ENCODE measurements around the gene AKAP7.

DNA sequence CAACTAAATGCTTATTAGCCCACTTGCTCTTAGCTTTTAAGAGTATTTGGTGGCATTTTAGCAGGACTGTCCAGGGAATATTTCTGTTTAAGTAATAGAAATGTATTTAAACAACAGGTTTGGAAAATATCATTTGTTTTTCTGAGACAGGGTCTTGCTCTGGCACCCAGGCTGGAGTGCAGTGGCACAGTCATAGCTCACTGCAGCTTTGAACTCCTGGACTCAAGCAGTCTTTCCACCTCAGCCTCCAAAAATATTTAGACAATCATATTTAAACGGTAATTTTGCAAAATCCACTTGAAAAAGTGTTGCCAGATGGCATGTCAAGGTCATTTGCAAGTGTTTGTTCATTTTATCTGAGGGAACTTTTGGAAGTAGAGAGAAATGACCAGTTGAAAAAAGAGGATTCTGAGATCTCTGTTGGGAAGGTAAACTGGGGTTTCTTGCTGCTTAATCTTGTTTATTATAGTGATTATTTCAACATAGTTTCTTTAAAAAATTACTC lies 25.0 kb downstream of the AKAP7 start:
- TF ChIP-seq, protein P1, sequence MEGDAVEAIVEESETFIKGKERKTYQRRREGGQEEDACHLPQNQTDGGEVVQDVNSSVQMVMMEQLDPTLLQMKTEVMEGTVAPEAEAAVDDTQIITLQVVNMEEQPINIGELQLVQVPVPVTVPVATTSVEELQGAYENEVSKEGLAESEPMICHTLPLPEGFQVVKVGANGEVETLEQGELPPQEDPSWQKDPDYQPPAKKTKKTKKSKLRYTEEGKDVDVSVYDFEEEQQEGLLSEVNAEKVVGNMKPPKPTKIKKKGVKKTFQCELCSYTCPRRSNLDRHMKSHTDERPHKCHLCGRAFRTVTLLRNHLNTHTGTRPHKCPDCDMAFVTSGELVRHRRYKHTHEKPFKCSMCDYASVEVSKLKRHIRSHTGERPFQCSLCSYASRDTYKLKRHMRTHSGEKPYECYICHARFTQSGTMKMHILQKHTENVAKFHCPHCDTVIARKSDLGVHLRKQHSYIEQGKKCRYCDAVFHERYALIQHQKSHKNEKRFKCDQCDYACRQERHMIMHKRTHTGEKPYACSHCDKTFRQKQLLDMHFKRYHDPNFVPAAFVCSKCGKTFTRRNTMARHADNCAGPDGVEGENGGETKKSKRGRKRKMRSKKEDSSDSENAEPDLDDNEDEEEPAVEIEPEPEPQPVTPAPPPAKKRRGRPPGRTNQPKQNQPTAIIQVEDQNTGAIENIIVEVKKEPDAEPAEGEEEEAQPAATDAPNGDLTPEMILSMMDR (IDR thresholded peaks at IDR 0.05; ENCODE audit: insufficient read depth, low read depth, low read length): no peak
- TF ChIP-seq EZH2 (IDR thresholded peaks at IDR 0.05; ENCODE audit: insufficient read depth, low read length): no peak
